ENCODE measurements around the gene GRM8. TPM values are rescaled to one million over a fixed set of nuclear protein-coding genes. Genes with fewer than 3 reads are reported as not detected.

Gene GRM8
- total RNA-seq, 3 donors from 2014 or later: not detected

- Histone ChIP-seq H3K4me1 (no peaks in the 10 kb centered on the region), H3K36me3 (no peaks in the 10 kb centered on the region), H3K27me3 (no peaks in the 10 kb centered on the region), H3K4me3 (no peak overlapping the region), H3K9me3 (no peaks in the 10 kb centered on the region), H3K27ac (no peak overlapping the region)
- TF ChIP-seq POLR2A (IDR thresholded peaks at IDR 0.05) (no peak), POLR2AphosphoS5 (IDR thresholded peaks at IDR 0.05) (no peak), CTCF (IDR thresholded peaks at IDR 0.05) (no peak)
- intact Hi-C loops (cut with DNase I; ENCODE audit: low total_unique reads): no loop called here
- no peak for DNase-seq (ENCODE audit: low spot score in 2 of 2)
Observed at GRCh38 chr7:126449611-126450268, 803.0 kb downstream of the GRM8 start.

GRCh38 chr7:126447984-126448383 is 804.8 kb downstream of the GRM8 start:
- no peaks in the 10 kb centered on the region for H3K9me3 ChIP-seq
- H3K27me3 ChIP-seq: no peaks in the 10 kb centered on the region
- intact Hi-C loops (cut with DNase I; ENCODE audit: low total_unique reads): no loop called here
- H3K4me1 ChIP-seq: no peaks in the 10 kb centered on the region
- no peak overlapping the region for H3K27ac ChIP-seq
- no peak for TF ChIP-seq POLR2A (IDR thresholded peaks at IDR 0.05)
- no peak for TF ChIP-seq POLR2AphosphoS5 (IDR thresholded peaks at IDR 0.05)
- TF ChIP-seq CTCF (IDR thresholded peaks at IDR 0.05): no peak
- DNase-seq (ENCODE audit: low spot score in 2 of 2): no peak
- no peaks in the 10 kb centered on the region for H3K36me3 ChIP-seq
- no peak overlapping the region for H3K4me3 ChIP-seq

- Histone ChIP-seq H3K27ac (no peak overlapping the region), H3K36me3 (no peaks in the 10 kb centered on the region), H3K9me3 (no peaks in the 10 kb centered on the region), H3K4me1 (no peaks in the 10 kb centered on the region), H3K4me3 (no peak overlapping the region), H3K27me3 (no peaks in the 10 kb centered on the region)
- no peak for TF ChIP-seq POLR2AphosphoS5 (IDR thresholded peaks at IDR 0.05)
- TF ChIP-seq POLR2A (IDR thresholded peaks at IDR 0.05): no peak
- no peak for TF ChIP-seq CTCF (IDR thresholded peaks at IDR 0.05)
- intact Hi-C loops (cut with DNase I; ENCODE audit: low total_unique reads): no loop called here
- no peak for DNase-seq (ENCODE audit: low spot score in 2 of 2)
Observed at GRCh38 chr7:126445991-126446390, 806.8 kb downstream of the GRM8 start.

- Histone ChIP-seq H3K4me1 (no peaks in the 10 kb centered on the region), H3K4me3 (no peak overlapping the region), H3K9me3 (no peaks in the 10 kb centered on the region), H3K36me3 (no peaks in the 10 kb centered on the region), H3K27ac (no peak overlapping the region), H3K27me3 (no peaks in the 10 kb centered on the region)
- no peak for TF ChIP-seq POLR2A (IDR thresholded peaks at IDR 0.05)
- intact Hi-C loops (cut with DNase I; ENCODE audit: low total_unique reads): no loop called here
- no peak for DNase-seq (ENCODE audit: low spot score in 2 of 2)
Observed at GRCh38 chr7:126443951-126444350, 808.8 kb downstream of the GRM8 start.

- no peaks in the 10 kb centered on the region for H3K9me3 ChIP-seq
- no peak overlapping the region for H3K27ac ChIP-seq
- H3K36me3 ChIP-seq: no peaks in the 10 kb centered on the region
- no peaks in the 10 kb centered on the region for H3K27me3 ChIP-seq
- TF ChIP-seq POLR2A (IDR thresholded peaks at IDR 0.05) (no peak), CTCF (IDR thresholded peaks at IDR 0.05) (no peak)
- DNase-seq (ENCODE audit: low spot score in 2 of 2): no peak
- H3K4me3 ChIP-seq: no peak overlapping the region
- intact Hi-C loops (cut with DNase I; ENCODE audit: low total_unique reads): no loop called here
- no peaks in the 10 kb centered on the region for H3K4me1 ChIP-seq
Observed at GRCh38 chr7:126442908-126443307, 809.8 kb downstream of the GRM8 start.

- DNase-seq (ENCODE audit: low spot score in 2 of 2): no peak
- H3K4me3 ChIP-seq: no peak overlapping the region
- no peaks in the 10 kb centered on the region for H3K9me3 ChIP-seq
- intact Hi-C loops (cut with DNase I; ENCODE audit: low total_unique reads): no loop called here
- H3K27ac ChIP-seq: no peak overlapping the region
- H3K4me1 ChIP-seq: no peaks in the 10 kb centered on the region
- H3K36me3 ChIP-seq: no peaks in the 10 kb centered on the region
- TF ChIP-seq CTCF (IDR thresholded peaks at IDR 0.05) (no peak), POLR2A (IDR thresholded peaks at IDR 0.05) (no peak), POLR2AphosphoS5 (IDR thresholded peaks at IDR 0.05) (no peak)
- H3K27me3 ChIP-seq: no peaks in the 10 kb centered on the region
Observed at GRCh38 chr7:126441745-126442144, 811.0 kb downstream of the GRM8 start.

All from breast epithelium (tissue), 4 donors.